Ishikawa (cell line): Measurements from ENCODE around the gene HCFC1.

ENCODE experiments used
- CREB1 ChIP-seq: IDR thresholded peaks from 2 replicates; pipeline ENCODE4 v1.6.1; 2012; ENCODE audit warnings: low read depth
- EGR1 ChIP-seq: IDR thresholded peaks from 2 replicates; pipeline ENCODE4 v1.6.1; 2012
- EP300 ChIP-seq: IDR thresholded peaks from 2 replicates; pipeline ENCODE4 v1.6.1; 2012; ENCODE audit warnings: borderline replicate concordance
- FOXM1 ChIP-seq: IDR thresholded peaks from 2 replicates; pipeline ENCODE4 v1.6.1; 2012; ENCODE audit warnings: low read depth, borderline replicate concordance
- MAX ChIP-seq: IDR thresholded peaks from 2 replicates; pipeline ENCODE4 v1.6.1; 2012
- RAD21 ChIP-seq: IDR thresholded peaks from 2 replicates; pipeline ENCODE4 v1.6.1; 2012; ENCODE audit warnings: low read depth
- REST ChIP-seq: IDR thresholded peaks from 2 replicates; pipeline ENCODE4 v1.6.1; 2012; ENCODE audit warnings: low read depth, mild to moderate bottlenecking
- TAF1 ChIP-seq: IDR thresholded peaks from 2 replicates; pipeline ENCODE4 v1.6.1; 2012; ENCODE audit warnings: low read depth, mild to moderate bottlenecking
- TCF12 ChIP-seq: IDR thresholded peaks from 2 replicates; pipeline ENCODE4 v1.6.1; 2012; ENCODE audit warnings: low read depth
- TEAD4 ChIP-seq: IDR thresholded peaks from 2 replicates; pipeline ENCODE4 v1.6.1; 2012
- USF1 ChIP-seq: IDR thresholded peaks from 2 replicates; pipeline ENCODE4 v1.6.1; 2012
- YY1 ChIP-seq: IDR thresholded peaks from 2 replicates; pipeline ENCODE4 v1.6.1; 2012; ENCODE audit warnings: low read depth

- no peak for TF ChIP-seq MAX
- no peak for TF ChIP-seq EP300
- TF ChIP-seq TAF1 = no peak
- no peak for TF ChIP-seq USF1
- no peak for TF ChIP-seq EGR1
- TF ChIP-seq FOXM1 = no peak
- no peak for TF ChIP-seq YY1
- TF ChIP-seq TEAD4 = no peak
- no peak for TF ChIP-seq CREB1
- TF ChIP-seq RAD21 = no peak
- no peak for TF ChIP-seq TCF12
- TF ChIP-seq REST = no peak
Measured at GRCh38 chrX:154008521-154008920, 36.9 kb upstream of the HCFC1 start.
